Esophagus (tissue), 2 donors: Measurements from ENCODE around the gene NR2C2. TPM values are rescaled to one million over a fixed set of nuclear protein-coding genes. Genes with fewer than 3 reads are reported as not detected.

ENCODE experiments used
- H3K27ac ChIP-seq, 2 donors: one replicate each; pipeline ENCODE4 v1.5.1; 2013; ENCODE audit warnings: low read depth in 2 of 2, mild to moderate bottlenecking in 2 of 2, inconsistent platforms in 1 of 2, low read length in 1 of 2, moderate library complexity in 1 of 2
- H3K27me3 ChIP-seq, 2 donors: one replicate each; pipeline ENCODE4 v1.6.1; 2013; ENCODE audit warnings: low read length in 2 of 2, control low read depth in 1 of 2, mild to moderate bottlenecking in 1 of 2; ENCODE audit not compliant: insufficient read depth in 2 of 2, control insufficient read depth in 1 of 2
- H3K36me3 ChIP-seq, 2 donors: one replicate each; pipeline ENCODE4 v1.6.1; 2013; ENCODE audit warnings: low read length in 1 of 2; ENCODE audit not compliant: control insufficient read depth in 2 of 2, insufficient read depth in 2 of 2
- H3K4me1 ChIP-seq, 2 donors: one replicate each; pipeline ENCODE4 v1.6.1; 2013; ENCODE audit warnings: low read length in 1 of 2; ENCODE audit not compliant: control insufficient read depth in 2 of 2, insufficient read depth in 2 of 2
- H3K4me3 ChIP-seq, 2 donors: one replicate each; pipeline ENCODE4 v1.5.1; 2013; ENCODE audit warnings: low read length in 2 of 2, mild to moderate bottlenecking in 2 of 2, low read depth in 1 of 2, moderate library complexity in 1 of 2
- H3K9me3 ChIP-seq, 2 donors: one replicate each; pipeline ENCODE4 v1.6.1; 2013; ENCODE audit warnings: mild to moderate bottlenecking in 2 of 2, low read depth in 1 of 2, low read length in 1 of 2, moderate library complexity in 1 of 2; ENCODE audit not compliant: control insufficient read depth in 2 of 2, insufficient read depth in 1 of 2
- WGBS, 2 donors: extraction: QIAGEN DNeasy Blood & Tissue Kit; methylation state at CpG; one replicate each; pipeline ENCODE4 v1.1.7; 2013; 5-methylcytosine and 5-hydroxymethylcytosine counted together
- polyA plus RNA-seq, 2 donors: library from polyadenylated mRNA; stranded (reverse); fragments of 200-250 nt; gene quantifications; one replicate each; pipeline ENCODE4 v1.2.3, GENCODE V29; 2013
- donor health status: healthy with polysubstance abuse.
- donor health status: Bipolar disorder and iron deficiency.

The NR2C2 gene
- polyA plus RNA-seq, 2 donors: 5.0 to 6.1 TPM

GRCh38 chr3:15033103-15033502 lies 85.7 kb downstream of the NR2C2 start:
- WGBS, 2 donors: 91 to 96% methylated on average over 3 of the region's 3 CpGs
- Histone ChIP-seq H3K27me3 (no peaks in the 10 kb centered on the region), H3K4me1 (no peaks in the 10 kb centered on the region), H3K27ac (no peak overlapping the region), H3K36me3 (peaks cover 11 to 35% of the 10 kb centered on the region in 2 donors), H3K4me3 (no peak overlapping the region), H3K9me3 (no peaks in the 10 kb centered on the region)

- Histone ChIP-seq H3K9me3 (no peaks in the 10 kb centered on the region), H3K36me3 (peaks cover 23 to 24% of the 10 kb centered on the region in 2 donors), H3K4me3 (no peak overlapping the region), H3K27me3 (no peaks in the 10 kb centered on the region), H3K4me1 (no peaks in the 10 kb centered on the region), H3K27ac (no peak overlapping the region)
- 85 to 91% methylated on average over 6 of the region's 6 CpGs for WGBS, 2 donors
Observed at GRCh38 chr3:15038306-15038705, 90.9 kb downstream of the NR2C2 start.

- Histone ChIP-seq H3K27ac (no peak overlapping the region), H3K36me3 (peaks cover 20 to 39% of the 10 kb centered on the region in 2 donors), H3K9me3 (no peaks in the 10 kb centered on the region), H3K4me3 (no peak overlapping the region), H3K27me3 (no peaks in the 10 kb centered on the region), H3K4me1 (no peaks in the 10 kb centered on the region)
- WGBS, 2 donors: 74 to 76% methylated on average over 3 of the region's 3 CpGs
Observed at GRCh38 chr3:15040844-15041243, 93.5 kb downstream of the NR2C2 start.

GRCh38 chr3:15041950-15042349 lies 94.6 kb downstream of the NR2C2 start:
- Histone ChIP-seq H3K9me3 (no peaks in the 10 kb centered on the region), H3K27me3 (no peaks in the 10 kb centered on the region), H3K27ac (no peak overlapping the region), H3K4me3 (no peak overlapping the region), H3K36me3 (peaks cover 20 to 41% of the 10 kb centered on the region in 2 donors), H3K4me1 (no peaks in the 10 kb centered on the region)
- 71 to 73% methylated on average over 3 of the region's 3 CpGs for WGBS, 2 donors

GRCh38 chr3:15042936-15043335 lies 95.6 kb downstream of the NR2C2 start:
- Histone ChIP-seq H3K27ac (peak overlapping the region in 1 of 2 donors; percentile 7), H3K27me3 (no peaks in the 10 kb centered on the region), H3K36me3 (peaks cover 23 to 43% of the 10 kb centered on the region in 2 donors), H3K4me1 (no peaks in the 10 kb centered on the region), H3K9me3 (no peaks in the 10 kb centered on the region), H3K4me3 (no peak overlapping the region)
- whole genome bisulfite sequencing, 2 donors: 68 to 70% methylated on average over 3 of the region's 3 CpGs

GRCh38 chr3:15043408-15044171 lies 96.2 kb downstream of the NR2C2 start:
- no peaks in the 10 kb centered on the region for H3K27me3 ChIP-seq
- WGBS, 2 donors: 82 to 85% methylated on average over 11 of the region's 11 CpGs
- H3K36me3 ChIP-seq: peaks cover 22 to 40% of the 10 kb centered on the region in 2 donors
- H3K27ac ChIP-seq: no peak overlapping the region
- H3K4me1 ChIP-seq: no peaks in the 10 kb centered on the region
- no peak overlapping the region for H3K4me3 ChIP-seq
- no peaks in the 10 kb centered on the region for H3K9me3 ChIP-seq

GRCh38 chr3:15044326-15044725 lies 96.9 kb downstream of the NR2C2 start:
- Histone ChIP-seq H3K4me3 (no peak overlapping the region), H3K36me3 (peaks cover 24 to 35% of the 10 kb centered on the region in 2 donors), H3K27ac (no peak overlapping the region), H3K4me1 (no peaks in the 10 kb centered on the region), H3K27me3 (no peaks in the 10 kb centered on the region), H3K9me3 (no peaks in the 10 kb centered on the region)
- 76 to 82% methylated on average over 7 of the region's 7 CpGs for WGBS, 2 donors

GRCh38 chr3:15045667-15046066 lies 98.3 kb downstream of the NR2C2 start:
- Histone ChIP-seq H3K4me1 (no peaks in the 10 kb centered on the region), H3K9me3 (no peaks in the 10 kb centered on the region), H3K27me3 (no peaks in the 10 kb centered on the region), H3K27ac (no peak overlapping the region), H3K36me3 (peaks cover 29 to 38% of the 10 kb centered on the region in 2 donors), H3K4me3 (no peak overlapping the region)
- 74 to 80% methylated on average over 1 of the region's 1 CpG for WGBS, 2 donors

- WGBS, 2 donors: 90 to 91% methylated on average over 2 of the region's 2 CpGs
- Histone ChIP-seq H3K9me3 (no peaks in the 10 kb centered on the region), H3K4me3 (no peak overlapping the region), H3K27ac (no peak overlapping the region), H3K4me1 (no peaks in the 10 kb centered on the region), H3K27me3 (no peaks in the 10 kb centered on the region), H3K36me3 (peaks cover 23 to 34% of the 10 kb centered on the region in 2 donors)
Observed at GRCh38 chr3:15049584-15049983, 102.2 kb downstream of the NR2C2 start.
